ENCODE measurements around the gene ACOX1. TPM values are rescaled to one million over a fixed set of nuclear protein-coding genes. Genes with fewer than 3 reads are reported as not detected.

Gene ACOX1
- total and polyA plus RNA-seq, 9 donors = 10.6 to 53.0 (median 39.4) TPM

DNA sequence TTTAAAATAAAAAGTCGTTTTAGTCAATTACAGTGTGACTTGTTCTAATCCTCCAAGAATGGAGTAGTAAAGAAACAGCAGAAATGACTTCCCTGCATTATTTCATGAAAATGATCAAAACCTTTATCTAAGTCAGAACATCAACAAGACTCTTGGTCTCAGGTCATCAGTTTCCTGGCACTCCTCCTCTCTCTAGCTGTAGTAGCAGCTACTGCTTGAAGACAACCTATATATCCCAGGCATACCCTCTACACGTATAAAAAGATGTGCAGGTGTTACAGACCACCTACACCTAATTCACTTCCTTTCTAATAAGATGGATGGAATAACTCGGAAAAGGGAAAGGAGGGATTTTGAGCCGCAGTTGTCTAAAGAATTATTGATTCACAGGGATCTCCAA lies 36.5 kb downstream of the ACOX1 start:
- WGBS, 3 donors = 85 to 88% (median 86%) methylated on average over 4 of the region's 4 CpGs
- H3K9me3 ChIP-seq = no peaks in the 10 kb centered on the region
- H3K27ac ChIP-seq = no peak overlapping the region
- no peaks in the 10 kb centered on the region for H3K36me3 ChIP-seq
- no peak for DNase-seq
- no peaks in the 10 kb centered on the region for H3K4me1 ChIP-seq (ENCODE audit: insufficient read depth)
- no peaks in the 10 kb centered on the region for H3K27me3 ChIP-seq
- no peak overlapping the region for H3K4me3 ChIP-seq
- intact Hi-C loops (cut with DNase I) = loop anchor here in 1 of 4 donors (5.0 kb wide), 1 partner anchor 35 kb away; the partner anchor contains the start of genes ACOX1 and TEN1
- no peak for TF ChIP-seq EP300 (IDR thresholded peaks at IDR 0.05)
- TF ChIP-seq POLR2A (IDR thresholded peaks at IDR 0.05) = no peak
- TF ChIP-seq, protein P1, sequence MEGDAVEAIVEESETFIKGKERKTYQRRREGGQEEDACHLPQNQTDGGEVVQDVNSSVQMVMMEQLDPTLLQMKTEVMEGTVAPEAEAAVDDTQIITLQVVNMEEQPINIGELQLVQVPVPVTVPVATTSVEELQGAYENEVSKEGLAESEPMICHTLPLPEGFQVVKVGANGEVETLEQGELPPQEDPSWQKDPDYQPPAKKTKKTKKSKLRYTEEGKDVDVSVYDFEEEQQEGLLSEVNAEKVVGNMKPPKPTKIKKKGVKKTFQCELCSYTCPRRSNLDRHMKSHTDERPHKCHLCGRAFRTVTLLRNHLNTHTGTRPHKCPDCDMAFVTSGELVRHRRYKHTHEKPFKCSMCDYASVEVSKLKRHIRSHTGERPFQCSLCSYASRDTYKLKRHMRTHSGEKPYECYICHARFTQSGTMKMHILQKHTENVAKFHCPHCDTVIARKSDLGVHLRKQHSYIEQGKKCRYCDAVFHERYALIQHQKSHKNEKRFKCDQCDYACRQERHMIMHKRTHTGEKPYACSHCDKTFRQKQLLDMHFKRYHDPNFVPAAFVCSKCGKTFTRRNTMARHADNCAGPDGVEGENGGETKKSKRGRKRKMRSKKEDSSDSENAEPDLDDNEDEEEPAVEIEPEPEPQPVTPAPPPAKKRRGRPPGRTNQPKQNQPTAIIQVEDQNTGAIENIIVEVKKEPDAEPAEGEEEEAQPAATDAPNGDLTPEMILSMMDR (IDR thresholded peaks at IDR 0.05) = no peak

GRCh38 chr17:75941442-75941819 lies 37.5 kb downstream of the ACOX1 start:
- Histone ChIP-seq H3K9me3 (no peaks in the 10 kb centered on the region), H3K4me3 (peak overlapping the region; percentile 70), H3K27ac (no peak overlapping the region), H3K4me1 (ENCODE audit: insufficient read depth) (no peaks in the 10 kb centered on the region), H3K36me3 (no peaks in the 10 kb centered on the region), H3K27me3 (no peaks in the 10 kb centered on the region)
- DNase-seq = peak in 1 of 5 donors; percentile 47
- TF ChIP-seq POLR2A (IDR thresholded peaks at IDR 0.05) = no peak
- no peak for TF ChIP-seq EP300 (IDR thresholded peaks at IDR 0.05)
- TF ChIP-seq, protein P1 (IDR thresholded peaks at IDR 0.05) = no peak
- 14 to 33% (median 22%) methylated on average over 6 of the region's 6 CpGs for WGBS, 3 donors
- intact Hi-C loops (cut with DNase I) = loop anchor here in 1 of 4 donors (5.0 kb wide), 1 partner anchor 36 kb away; the partner anchor contains the start of genes ACOX1 and TEN1

GRCh38 chr17:75940727-75941441 lies 38.1 kb downstream of the ACOX1 start, which contains the start of gene FBF1:
Gene FBF1, minus strand, starts transcription at chr17:75941042. Its CDS starts 2,893 bp downstream, at chr17:75938149.
- peak within 1 kb of the TSS; percentile 70 for H3K4me3 ChIP-seq
- TF ChIP-seq POLR2A (IDR thresholded peaks at IDR 0.05) (peak; percentile 80), EP300 (IDR thresholded peaks at IDR 0.05) (no peak)
- TF ChIP-seq, protein P1 (IDR thresholded peaks at IDR 0.05) = peak in 1 of 3 donors; percentile 17
- WGBS, 3 donors = 0 to 1% (median 0%) methylated on average over 38 to 63 of the region's 63 CpGs
- no peaks in the 10 kb centered on the region for H3K9me3 ChIP-seq
- no peaks in the 10 kb centered on the region for H3K4me1 ChIP-seq (ENCODE audit: insufficient read depth)
- H3K27me3 ChIP-seq = no peaks in the 10 kb centered on the region
- intact Hi-C loops (cut with DNase I) = loop anchor here in 1 of 4 donors (5.0 kb wide), 1 partner anchor 36 kb away; the partner anchor contains the start of genes ACOX1 and TEN1
- H3K36me3 ChIP-seq = no peaks in the 10 kb centered on the region
- peak; percentile 89 to 94 (median 91) for DNase-seq
- H3K27ac ChIP-seq = peak within 1 kb of the TSS in 1 of 2 donors; percentile 54

GRCh38 chr17:75937652-75938051 lies 41.3 kb downstream of the ACOX1 start:
- Histone ChIP-seq H3K4me3 (no peak overlapping the region), H3K27me3 (no peaks in the 10 kb centered on the region), H3K4me1 (ENCODE audit: insufficient read depth) (no peaks in the 10 kb centered on the region), H3K27ac (no peak overlapping the region), H3K9me3 (no peaks in the 10 kb centered on the region), H3K36me3 (no peaks in the 10 kb centered on the region)
- WGBS, 3 donors = 84 to 90% (median 87%) methylated on average over 13 of the region's 13 CpGs
- DNase-seq = no peak
- intact Hi-C loops (cut with DNase I) = no loop called here
- TF ChIP-seq POLR2A (IDR thresholded peaks at IDR 0.05) (no peak), EP300 (IDR thresholded peaks at IDR 0.05) (no peak)
- TF ChIP-seq, protein P1 (IDR thresholded peaks at IDR 0.05) = no peak
